Measurements from ENCODE around the gene TPD52L1.

TPD52L1 gene

GRCh38 chr6:125201961-125202729 lies 48.6 kb downstream of the TPD52L1 start:
- H2BK5ac ChIP-seq (ENCODE audit: low read depth, low read length, poor library complexity, severe bottlenecking): peak overlapping the region; percentile 84
- no peaks in the 10 kb centered on the region for H3K36me3 ChIP-seq (ENCODE audit: control insufficient read depth in 1 of 2, insufficient read depth in 2 of 2, low read depth in 1 of 2, low read length in 2 of 2)
- 37% methylated on average over 5 of the region's 7 CpGs for WGBS

GRCh38 chr6:125203395-125203794 lies 49.8 kb downstream of the TPD52L1 start:
- H4K91ac ChIP-seq (ENCODE audit: low read length): no peak overlapping the region
- H3K79me1 ChIP-seq (replicated peaks; ENCODE audit: low read length, poor library complexity, severe bottlenecking): peaks cover 1% of the 10 kb centered on the region
- H3K4me1 ChIP-seq (ENCODE audit: control insufficient read depth, insufficient read depth, low read depth, low read length): peaks cover 1% of the 10 kb centered on the region
- no peak overlapping the region for H3K27ac ChIP-seq (ENCODE audit: low read length, poor library complexity, severe bottlenecking)
- no peak overlapping the region for H4K8ac ChIP-seq (ENCODE audit: low read length)
- no peak overlapping the region for H2BK5ac ChIP-seq (ENCODE audit: low read depth, low read length, poor library complexity, severe bottlenecking)
- H3K36me3 ChIP-seq (ENCODE audit: control insufficient read depth in 1 of 2, insufficient read depth in 2 of 2, low read depth in 1 of 2, low read length in 2 of 2): no peaks in the 10 kb centered on the region
- H3K27me3 ChIP-seq (ENCODE audit: control insufficient read depth in 1 of 2, insufficient read depth in 1 of 2, low read length in 2 of 2): no peaks in the 10 kb centered on the region
- H2BK15ac ChIP-seq (ENCODE audit: low read depth, poor library complexity, severe bottlenecking): no peak overlapping the region
- no peak overlapping the region for H3K9ac ChIP-seq (ENCODE audit: low read length)
- no peak overlapping the region for H3K23ac ChIP-seq (ENCODE audit: low read length in 2 of 2)
- no peak overlapping the region for H2AK5ac ChIP-seq (ENCODE audit: low read length, severe bottlenecking)
- DNase-seq: no peak
- no peak overlapping the region for H3K4ac ChIP-seq (ENCODE audit: low read depth in 1 of 2, low read length in 2 of 2)
- H2BK12ac ChIP-seq (ENCODE audit: low read length in 2 of 2): no peak overlapping the region
- no peak overlapping the region for H3K4me2 ChIP-seq (ENCODE audit: low read length, poor library complexity, severe bottlenecking)
- no peak overlapping the region for H3K4me3 ChIP-seq (ENCODE audit: insufficient read depth in 1 of 2, low read depth in 1 of 2, low read length in 2 of 2)
- no peaks in the 10 kb centered on the region for H3K9me3 ChIP-seq (ENCODE audit: control insufficient read depth, low read length)
- no peak overlapping the region for H2AFZ ChIP-seq (ENCODE audit: low read depth, low read length)
- H3K18ac ChIP-seq (ENCODE audit: low read depth in 1 of 2, low read length in 2 of 2): no peak overlapping the region
- no peak overlapping the region for H3K14ac ChIP-seq (ENCODE audit: low read length in 2 of 2)
- H2BK120ac ChIP-seq (ENCODE audit: low read depth, low read length): no peak overlapping the region

More at GRCh38 chr6:125201961-125202729, 48.6 kb downstream of the TPD52L1 start:
- H2BK120ac ChIP-seq (ENCODE audit: low read depth, low read length): no peak overlapping the region
- no peaks in the 10 kb centered on the region for H3K9me3 ChIP-seq (ENCODE audit: control insufficient read depth, low read length)
- peak; percentile 90 for DNase-seq
- H3K9ac ChIP-seq (ENCODE audit: low read length): peak overlapping the region; percentile 3
- H3K14ac ChIP-seq (ENCODE audit: low read length in 2 of 2): no peak overlapping the region
- H3K23ac ChIP-seq (ENCODE audit: low read length in 2 of 2): no peak overlapping the region
- no peak overlapping the region for H3K4me3 ChIP-seq (ENCODE audit: insufficient read depth in 1 of 2, low read depth in 1 of 2, low read length in 2 of 2)
- peak overlapping the region; percentile 15 for H3K4me2 ChIP-seq (ENCODE audit: low read length, poor library complexity, severe bottlenecking)
- H3K18ac ChIP-seq (ENCODE audit: low read depth in 1 of 2, low read length in 2 of 2): peak overlapping the region; percentile 19 to 58
- no peak overlapping the region for H4K8ac ChIP-seq (ENCODE audit: low read length)
- H3K79me1 ChIP-seq (replicated peaks; ENCODE audit: low read length, poor library complexity, severe bottlenecking): peaks cover 1% of the 10 kb centered on the region
- peak overlapping the region in 1 of 2 experiments; percentile 80 for H2BK12ac ChIP-seq (ENCODE audit: low read length in 2 of 2)
- H2AK5ac ChIP-seq (ENCODE audit: low read length, severe bottlenecking): no peak overlapping the region
- peak overlapping the region in 1 of 2 experiments; percentile 53 for H3K4ac ChIP-seq (ENCODE audit: low read depth in 1 of 2, low read length in 2 of 2)
- H3K27me3 ChIP-seq (ENCODE audit: control insufficient read depth in 1 of 2, insufficient read depth in 1 of 2, low read length in 2 of 2): no peaks in the 10 kb centered on the region
- H2BK15ac ChIP-seq (ENCODE audit: low read depth, poor library complexity, severe bottlenecking): no peak overlapping the region
- peaks cover 6% of the 10 kb centered on the region for H3K4me1 ChIP-seq (ENCODE audit: control insufficient read depth, insufficient read depth, low read depth, low read length)
- H4K91ac ChIP-seq (ENCODE audit: low read length): no peak overlapping the region
- no peak overlapping the region for H2AFZ ChIP-seq (ENCODE audit: low read depth, low read length)
- H3K27ac ChIP-seq (ENCODE audit: low read length, poor library complexity, severe bottlenecking): peak overlapping the region; percentile 84

- H3K4me1 ChIP-seq (ENCODE audit: control insufficient read depth, insufficient read depth, low read depth, low read length): peaks cover 1% of the 10 kb centered on the region
- H2AFZ ChIP-seq (ENCODE audit: low read depth, low read length): no peak overlapping the region
- H3K79me1 ChIP-seq (replicated peaks; ENCODE audit: low read length, poor library complexity, severe bottlenecking): peaks cover 1% of the 10 kb centered on the region
- no peak for DNase-seq
- no peaks in the 10 kb centered on the region for H3K27me3 ChIP-seq (ENCODE audit: control insufficient read depth in 1 of 2, insufficient read depth in 1 of 2, low read length in 2 of 2)
- no peak overlapping the region for H3K14ac ChIP-seq (ENCODE audit: low read length in 2 of 2)
- H2BK15ac ChIP-seq (ENCODE audit: low read depth, poor library complexity, severe bottlenecking): no peak overlapping the region
- no peak overlapping the region for H3K4me3 ChIP-seq (ENCODE audit: insufficient read depth in 1 of 2, low read depth in 1 of 2, low read length in 2 of 2)
- H2AK5ac ChIP-seq (ENCODE audit: low read length, severe bottlenecking): no peak overlapping the region
- H3K27ac ChIP-seq (ENCODE audit: low read length, poor library complexity, severe bottlenecking): no peak overlapping the region
- WGBS: 100% methylated on average over 1 of the region's 2 CpGs
- no peaks in the 10 kb centered on the region for H3K9me3 ChIP-seq (ENCODE audit: control insufficient read depth, low read length)
- no peak overlapping the region for H4K91ac ChIP-seq (ENCODE audit: low read length)
- H3K23ac ChIP-seq (ENCODE audit: low read length in 2 of 2): no peak overlapping the region
- no peak overlapping the region for H2BK5ac ChIP-seq (ENCODE audit: low read depth, low read length, poor library complexity, severe bottlenecking)
- no peak overlapping the region for H3K9ac ChIP-seq (ENCODE audit: low read length)
- H2BK12ac ChIP-seq (ENCODE audit: low read length in 2 of 2): no peak overlapping the region
- H2BK120ac ChIP-seq (ENCODE audit: low read depth, low read length): no peak overlapping the region
- no peak overlapping the region for H4K8ac ChIP-seq (ENCODE audit: low read length)
- H3K18ac ChIP-seq (ENCODE audit: low read depth in 1 of 2, low read length in 2 of 2): no peak overlapping the region
- no peak overlapping the region for H3K4me2 ChIP-seq (ENCODE audit: low read length, poor library complexity, severe bottlenecking)
- H3K4ac ChIP-seq (ENCODE audit: low read depth in 1 of 2, low read length in 2 of 2): no peak overlapping the region
- no peaks in the 10 kb centered on the region for H3K36me3 ChIP-seq (ENCODE audit: control insufficient read depth in 1 of 2, insufficient read depth in 2 of 2, low read depth in 1 of 2, low read length in 2 of 2)
Measured at GRCh38 chr6:125205931-125206330, 52.4 kb downstream of the TPD52L1 start.

- H2BK120ac ChIP-seq (ENCODE audit: low read depth, low read length): no peak overlapping the region
- no peak overlapping the region for H3K23ac ChIP-seq (ENCODE audit: low read length in 2 of 2)
- H3K36me3 ChIP-seq (ENCODE audit: control insufficient read depth in 1 of 2, insufficient read depth in 2 of 2, low read depth in 1 of 2, low read length in 2 of 2): no peaks in the 10 kb centered on the region
- no peak overlapping the region for H2BK5ac ChIP-seq (ENCODE audit: low read depth, low read length, poor library complexity, severe bottlenecking)
- H3K27me3 ChIP-seq (ENCODE audit: control insufficient read depth in 1 of 2, insufficient read depth in 1 of 2, low read length in 2 of 2): no peaks in the 10 kb centered on the region
- no peak overlapping the region for H2BK15ac ChIP-seq (ENCODE audit: low read depth, poor library complexity, severe bottlenecking)
- H3K9me3 ChIP-seq (ENCODE audit: control insufficient read depth, low read length): no peaks in the 10 kb centered on the region
- H2BK12ac ChIP-seq (ENCODE audit: low read length in 2 of 2): no peak overlapping the region
- H3K4ac ChIP-seq (ENCODE audit: low read depth in 1 of 2, low read length in 2 of 2): no peak overlapping the region
- H4K8ac ChIP-seq (ENCODE audit: low read length): no peak overlapping the region
- WGBS: 96% methylated on average over 1 of the region's 1 CpG
- H3K4me3 ChIP-seq (ENCODE audit: insufficient read depth in 1 of 2, low read depth in 1 of 2, low read length in 2 of 2): no peak overlapping the region
- no peak overlapping the region for H3K9ac ChIP-seq (ENCODE audit: low read length)
- H4K91ac ChIP-seq (ENCODE audit: low read length): no peak overlapping the region
- DNase-seq: no peak
- no peak overlapping the region for H2AFZ ChIP-seq (ENCODE audit: low read depth, low read length)
- no peak overlapping the region for H3K14ac ChIP-seq (ENCODE audit: low read length in 2 of 2)
- peaks cover 2% of the 10 kb centered on the region for H3K79me1 ChIP-seq (replicated peaks; ENCODE audit: low read length, poor library complexity, severe bottlenecking)
- H3K4me1 ChIP-seq (ENCODE audit: control insufficient read depth, insufficient read depth, low read depth, low read length): peaks cover 1% of the 10 kb centered on the region
- no peak overlapping the region for H3K18ac ChIP-seq (ENCODE audit: low read depth in 1 of 2, low read length in 2 of 2)
- no peak overlapping the region for H3K27ac ChIP-seq (ENCODE audit: low read length, poor library complexity, severe bottlenecking)
- no peak overlapping the region for H2AK5ac ChIP-seq (ENCODE audit: low read length, severe bottlenecking)
- no peak overlapping the region for H3K4me2 ChIP-seq (ENCODE audit: low read length, poor library complexity, severe bottlenecking)
Measured at GRCh38 chr6:125206389-125206788, 52.8 kb downstream of the TPD52L1 start.

Measured in mesenchymal stem cell (in vitro differentiated cells and primary cell).